WTC11 (cell line): ENCODE results near the gene TMC4. TPM values are rescaled to one million over a fixed set of nuclear protein-coding genes. Genes with fewer than 3 reads are reported as not detected.

Experiments used
- ATAC-seq: fragments of 200-7000 bp; cut with Tn5 transposase; 2 replicates; pipeline ENCODE4 v1.10.0; 2021; ENCODE audit warnings: mild to moderate bottlenecking, moderate library complexity
- CTCF ChIA-PET: fragments of 300-600 bp; sonication (Branson Sonifier 250); formaldehyde crosslinking; loops from one replicate; lab custom pipeline; 2021; ENCODE audit warnings: antibody characterized with exemption; lab: Charles Lee
- POLR2A ChIA-PET: fragments of 350-600 bp; sonication (Branson Sonifier 250); formaldehyde crosslinking; loops from one replicate; lab custom pipeline; 2021; ENCODE audit warnings: antibody characterized with exemption; lab: Charles Lee
- DNase-seq: peaks from one replicate; pipeline ENCODE4 v3.0.0; 2021; ENCODE audit warnings: low spot score
- H3K27ac Mint-ChIP-seq: 2 replicates; pipeline ENCODE4 v1.8.0; 2021; ENCODE audit warnings: mixed read lengths
- H3K27me3 Mint-ChIP-seq: 2 replicates; pipeline ENCODE4 v1.8.0; 2021; ENCODE audit warnings: low read depth, mild to moderate bottlenecking, moderate library complexity, mixed read lengths
- H3K36me3 Mint-ChIP-seq: 2 replicates; pipeline ENCODE4 v1.8.0; 2021; ENCODE audit warnings: mixed read lengths
- H3K4me1 Mint-ChIP-seq: 2 replicates; pipeline ENCODE4 v1.8.0; 2022; ENCODE audit warnings: mixed read lengths
- H3K4me3 Mint-ChIP-seq: 2 replicates; pipeline ENCODE4 v1.8.0; 2021; ENCODE audit warnings: mild to moderate bottlenecking, moderate library complexity, mixed read lengths
- H3K9me3 Mint-ChIP-seq: 2 replicates; pipeline ENCODE4 v1.8.0; 2021; ENCODE audit warnings: mixed read lengths
- EMX1 ChIP-seq: fragments of 250-450 bp; sonication (Bioruptor Pico); IDR thresholded peaks from 2 replicates; pipeline ENCODE4 v1.8.0; 2021; ENCODE audit warnings: mild to moderate bottlenecking
- GRHL2 ChIP-seq: fragments of 250-450 bp; sonication (Bioruptor Pico); IDR thresholded peaks from 2 replicates; pipeline ENCODE4 v1.8.0; 2022; ENCODE audit warnings: mild to moderate bottlenecking, moderate library complexity; ENCODE audit not compliant: insufficient replicate concordance, severe bottlenecking
- HMGA2 ChIP-seq: fragments of 250-450 bp; sonication (Bioruptor Pico); IDR thresholded peaks from 2 replicates; pipeline ENCODE4 v1.4.0; 2021; ENCODE audit warnings: mild to moderate bottlenecking, moderate library complexity
- KAT7 ChIP-seq: sonication (generic); formaldehyde crosslinking; IDR thresholded peaks from 2 replicates; pipeline ENCODE4 v1.8.1; 2023; ENCODE audit warnings: missing genetic modification reagents, mild to moderate bottlenecking, borderline replicate concordance
- MXD4 ChIP-seq: fragments of 250-450 bp; sonication (Bioruptor Pico); IDR thresholded peaks from 2 replicates; pipeline ENCODE4 v1.8.0; 2021; ENCODE audit warnings: mild to moderate bottlenecking, moderate library complexity, borderline replicate concordance
- NR3C1 ChIP-seq: sonication (generic); formaldehyde crosslinking; conservative IDR thresholded peaks from 2 replicates; pipeline ENCODE4 v1.8.1; 2023; ENCODE audit warnings: low read depth, mild to moderate bottlenecking, missing genetic modification reagents
- SMAD4 ChIP-seq: sonication (generic); formaldehyde crosslinking; IDR thresholded peaks from 2 replicates; pipeline ENCODE4 v1.8.0; 2022; ENCODE audit warnings: mild to moderate bottlenecking, missing genetic modification reagents
- TEAD1 ChIP-seq: sonication (generic); formaldehyde crosslinking; IDR thresholded peaks from 2 replicates; pipeline ENCODE4 v1.8.0; 2022; ENCODE audit warnings: mild to moderate bottlenecking, missing genetic modification reagents
- ZNF219 ChIP-seq: sonication (generic); formaldehyde crosslinking; IDR thresholded peaks from 2 replicates; pipeline ENCODE4 v1.8.0; 2023; ENCODE audit warnings: missing genetic modification reagents, mild to moderate bottlenecking, borderline replicate concordance
- total RNA-seq: library from RNA; stranded (reverse); gene quantifications from 3 replicates; pipeline ENCODE4 v1.2.3, GENCODE V29; 2021
- TF ChIP-seq, protein P1 (sequence below): fragments of 250-450 bp; sonication (Bioruptor Pico); IDR thresholded peaks from 2 replicates; pipeline ENCODE4 v1.9.0; 2021; ENCODE audit warnings: moderate library complexity, mild to moderate bottlenecking, inconsistent platforms, borderline replicate concordance
- TF ChIP-seq, protein P2 (sequence below): fragments of 250-450 bp; sonication (Bioruptor Pico); IDR thresholded peaks from 2 replicates; pipeline ENCODE4 v1.8.0; 2021; ENCODE audit warnings: mild to moderate bottlenecking
- TF ChIP-seq, protein P3 (sequence below): fragments of 200-600 bp; IDR thresholded peaks from 2 replicates; pipeline ENCODE4 v1.8.0; 2022; ENCODE audit warnings: antibody characterized with exemption
- TF ChIP-seq, protein P4 (sequence below): sonication (generic); formaldehyde crosslinking; IDR thresholded peaks from 2 replicates; pipeline ENCODE4 v1.8.1; 2023; ENCODE audit warnings: mild to moderate bottlenecking, missing genetic modification reagents, borderline replicate concordance
- TF ChIP-seq, protein P5 (sequence below): sonication (generic); formaldehyde crosslinking; IDR thresholded peaks from 2 replicates; pipeline ENCODE4 v1.8.0; 2023; ENCODE audit warnings: mild to moderate bottlenecking, missing genetic modification reagents
- TF ChIP-seq, protein P6 (sequence below): sonication (generic); formaldehyde crosslinking; IDR thresholded peaks from 2 replicates; pipeline ENCODE4 v1.8.0; 2022; ENCODE audit warnings: mild to moderate bottlenecking, missing genetic modification reagents
- TF ChIP-seq, protein P7 (sequence below): sonication (generic); formaldehyde crosslinking; IDR thresholded peaks from 2 replicates; pipeline ENCODE4 v1.8.0; 2022; ENCODE audit warnings: mild to moderate bottlenecking, missing genetic modification reagents
- TF ChIP-seq, protein P8 (sequence below): fragments of 250-450 bp; sonication (Bioruptor Pico); conservative IDR thresholded peaks from 2 replicates; pipeline ENCODE4 v1.9.0; 2021; ENCODE audit warnings: mild to moderate bottlenecking

Gene TMC4
- total RNA-seq, 1 experiment from 2014 or later: 9.3 TPM

DNA sequence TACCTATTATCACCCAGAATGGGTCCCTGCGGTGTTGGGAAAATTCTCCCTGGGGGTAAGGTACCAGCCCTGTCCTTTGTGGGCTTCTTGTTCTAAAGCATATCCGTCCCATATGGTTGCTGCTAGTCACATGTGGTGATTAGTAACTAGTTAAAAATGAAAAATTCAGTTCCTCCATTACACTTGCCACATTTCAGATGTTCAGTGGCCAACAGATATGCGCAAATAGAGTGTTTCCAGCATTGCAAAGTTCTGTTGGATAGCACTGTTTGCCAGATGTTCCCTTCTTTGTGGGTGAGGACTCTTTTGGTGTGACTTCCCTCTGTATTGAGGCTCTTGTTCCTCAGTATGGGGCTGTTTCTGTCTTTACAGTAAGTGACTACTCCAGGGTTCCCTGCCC lies 31.6 kb downstream of the TMC4 start:
- Mint-ChIP-seq H3K27ac (no peak overlapping the region), H3K9me3 (no peaks in the 10 kb centered on the region), H3K36me3 (peaks cover 44% of the 10 kb centered on the region), H3K4me3 (no peak overlapping the region), H3K4me1 (peaks cover 20% of the 10 kb centered on the region), H3K27me3 (no peaks in the 10 kb centered on the region; the same call in 1 of the 2 replicates)
- ChIA-PET CTCF (no interaction called here), POLR2A (interaction anchor here (0.6 kb wide), 1 partner anchor 47 kb away, joined by 3 read pairs; no protein-coding TSS in a partner anchor)
- TF ChIP-seq, protein P1, sequence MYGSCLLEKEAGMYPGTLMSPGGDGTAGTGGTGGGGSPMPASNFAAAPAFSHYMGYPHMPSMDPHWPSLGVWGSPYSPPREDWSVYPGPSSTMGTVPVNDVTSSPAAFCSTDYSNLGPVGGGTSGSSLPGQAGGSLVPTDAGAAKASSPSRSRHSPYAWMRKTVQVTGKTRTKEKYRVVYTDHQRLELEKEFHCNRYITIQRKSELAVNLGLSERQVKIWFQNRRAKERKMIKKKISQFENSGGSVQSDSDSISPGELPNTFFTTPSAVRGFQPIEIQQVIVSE: no peak
- TF ChIP-seq EMX1 (CRISPR knock-in tag) (no peak), NR3C1 (CRISPR knock-in tag) (no peak), ZNF219 (CRISPR knock-in tag) (no peak), TEAD1 (CRISPR knock-in tag) (no peak), MXD4 (CRISPR knock-in tag) (no peak)
- TF ChIP-seq, protein P2, sequence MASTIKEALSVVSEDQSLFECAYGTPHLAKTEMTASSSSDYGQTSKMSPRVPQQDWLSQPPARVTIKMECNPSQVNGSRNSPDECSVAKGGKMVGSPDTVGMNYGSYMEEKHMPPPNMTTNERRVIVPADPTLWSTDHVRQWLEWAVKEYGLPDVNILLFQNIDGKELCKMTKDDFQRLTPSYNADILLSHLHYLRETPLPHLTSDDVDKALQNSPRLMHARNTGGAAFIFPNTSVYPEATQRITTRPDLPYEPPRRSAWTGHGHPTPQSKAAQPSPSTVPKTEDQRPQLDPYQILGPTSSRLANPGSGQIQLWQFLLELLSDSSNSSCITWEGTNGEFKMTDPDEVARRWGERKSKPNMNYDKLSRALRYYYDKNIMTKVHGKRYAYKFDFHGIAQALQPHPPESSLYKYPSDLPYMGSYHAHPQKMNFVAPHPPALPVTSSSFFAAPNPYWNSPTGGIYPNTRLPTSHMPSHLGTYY (CRISPR knock-in tag): no peak
- no peak for ATAC-seq
- DNase-seq: no peak

DNA sequence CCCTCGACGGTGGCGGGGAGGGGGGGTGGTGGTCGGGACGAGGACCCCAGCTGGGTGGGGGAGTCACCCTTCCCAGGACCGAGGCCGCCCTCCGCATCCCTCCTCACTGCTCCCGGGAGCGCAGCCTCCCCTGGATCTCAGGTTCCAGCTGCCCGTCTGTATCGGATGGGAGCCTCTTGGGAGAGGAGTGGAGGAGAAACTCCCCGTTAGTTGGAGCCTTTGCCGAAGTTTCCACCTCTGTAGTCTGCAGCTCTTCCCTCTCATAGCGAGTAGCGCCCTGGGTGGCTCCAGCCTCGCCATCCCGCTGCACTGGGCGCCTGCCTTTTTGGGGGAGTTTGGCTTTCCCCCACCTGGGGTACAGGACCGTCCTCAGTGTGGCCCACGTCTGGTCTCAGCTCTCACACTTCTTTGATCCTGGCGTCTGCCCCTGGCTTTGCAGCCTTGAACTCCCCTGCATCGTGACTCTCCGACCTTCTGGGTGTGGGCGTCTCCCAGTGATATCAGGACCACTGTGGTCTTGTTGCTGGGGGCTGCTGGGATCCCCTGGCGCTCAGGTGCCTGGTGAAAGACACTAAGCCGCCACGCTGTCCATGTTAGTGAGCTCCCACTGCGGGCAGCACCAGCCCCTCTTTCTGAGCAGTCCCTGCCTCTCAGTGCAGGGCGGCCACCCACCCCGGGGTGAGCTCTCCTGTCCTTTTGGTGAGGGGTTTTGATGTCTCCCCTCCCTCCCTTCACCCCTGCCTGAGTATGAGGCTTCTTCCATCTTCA lies 34.3 kb downstream of the TMC4 start:
- CTCF ChIA-PET: interaction anchor here (1.3 kb wide), 1 partner anchor 51 kb away, joined by 4 read pairs; the partner anchor contains the start of gene MBOAT7
- DNase-seq: no peak
- H3K9me3 Mint-ChIP-seq: no peaks in the 10 kb centered on the region
- TF ChIP-seq, protein P3, sequence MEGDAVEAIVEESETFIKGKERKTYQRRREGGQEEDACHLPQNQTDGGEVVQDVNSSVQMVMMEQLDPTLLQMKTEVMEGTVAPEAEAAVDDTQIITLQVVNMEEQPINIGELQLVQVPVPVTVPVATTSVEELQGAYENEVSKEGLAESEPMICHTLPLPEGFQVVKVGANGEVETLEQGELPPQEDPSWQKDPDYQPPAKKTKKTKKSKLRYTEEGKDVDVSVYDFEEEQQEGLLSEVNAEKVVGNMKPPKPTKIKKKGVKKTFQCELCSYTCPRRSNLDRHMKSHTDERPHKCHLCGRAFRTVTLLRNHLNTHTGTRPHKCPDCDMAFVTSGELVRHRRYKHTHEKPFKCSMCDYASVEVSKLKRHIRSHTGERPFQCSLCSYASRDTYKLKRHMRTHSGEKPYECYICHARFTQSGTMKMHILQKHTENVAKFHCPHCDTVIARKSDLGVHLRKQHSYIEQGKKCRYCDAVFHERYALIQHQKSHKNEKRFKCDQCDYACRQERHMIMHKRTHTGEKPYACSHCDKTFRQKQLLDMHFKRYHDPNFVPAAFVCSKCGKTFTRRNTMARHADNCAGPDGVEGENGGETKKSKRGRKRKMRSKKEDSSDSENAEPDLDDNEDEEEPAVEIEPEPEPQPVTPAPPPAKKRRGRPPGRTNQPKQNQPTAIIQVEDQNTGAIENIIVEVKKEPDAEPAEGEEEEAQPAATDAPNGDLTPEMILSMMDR: no peak
- TF ChIP-seq GRHL2 (no peak), SMAD4 (no peak), HMGA2 (CRISPR knock-in tag) (no peak), KAT7 (CRISPR knock-in tag) (no peak)
- TF ChIP-seq, protein P4, sequence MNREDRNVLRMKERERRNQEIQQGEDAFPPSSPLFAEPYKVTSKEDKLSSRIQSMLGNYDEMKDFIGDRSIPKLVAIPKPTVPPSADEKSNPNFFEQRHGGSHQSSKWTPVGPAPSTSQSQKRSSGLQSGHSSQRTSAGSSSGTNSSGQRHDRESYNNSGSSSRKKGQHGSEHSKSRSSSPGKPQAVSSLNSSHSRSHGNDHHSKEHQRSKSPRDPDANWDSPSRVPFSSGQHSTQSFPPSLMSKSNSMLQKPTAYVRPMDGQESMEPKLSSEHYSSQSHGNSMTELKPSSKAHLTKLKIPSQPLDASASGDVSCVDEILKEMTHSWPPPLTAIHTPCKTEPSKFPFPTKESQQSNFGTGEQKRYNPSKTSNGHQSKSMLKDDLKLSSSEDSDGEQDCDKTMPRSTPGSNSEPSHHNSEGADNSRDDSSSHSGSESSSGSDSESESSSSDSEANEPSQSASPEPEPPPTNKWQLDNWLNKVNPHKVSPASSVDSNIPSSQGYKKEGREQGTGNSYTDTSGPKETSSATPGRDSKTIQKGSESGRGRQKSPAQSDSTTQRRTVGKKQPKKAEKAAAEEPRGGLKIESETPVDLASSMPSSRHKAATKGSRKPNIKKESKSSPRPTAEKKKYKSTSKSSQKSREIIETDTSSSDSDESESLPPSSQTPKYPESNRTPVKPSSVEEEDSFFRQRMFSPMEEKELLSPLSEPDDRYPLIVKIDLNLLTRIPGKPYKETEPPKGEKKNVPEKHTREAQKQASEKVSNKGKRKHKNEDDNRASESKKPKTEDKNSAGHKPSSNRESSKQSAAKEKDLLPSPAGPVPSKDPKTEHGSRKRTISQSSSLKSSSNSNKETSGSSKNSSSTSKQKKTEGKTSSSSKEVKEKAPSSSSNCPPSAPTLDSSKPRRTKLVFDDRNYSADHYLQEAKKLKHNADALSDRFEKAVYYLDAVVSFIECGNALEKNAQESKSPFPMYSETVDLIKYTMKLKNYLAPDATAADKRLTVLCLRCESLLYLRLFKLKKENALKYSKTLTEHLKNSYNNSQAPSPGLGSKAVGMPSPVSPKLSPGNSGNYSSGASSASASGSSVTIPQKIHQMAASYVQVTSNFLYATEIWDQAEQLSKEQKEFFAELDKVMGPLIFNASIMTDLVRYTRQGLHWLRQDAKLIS (CRISPR knock-in tag): no peak
- TF ChIP-seq, protein P5, sequence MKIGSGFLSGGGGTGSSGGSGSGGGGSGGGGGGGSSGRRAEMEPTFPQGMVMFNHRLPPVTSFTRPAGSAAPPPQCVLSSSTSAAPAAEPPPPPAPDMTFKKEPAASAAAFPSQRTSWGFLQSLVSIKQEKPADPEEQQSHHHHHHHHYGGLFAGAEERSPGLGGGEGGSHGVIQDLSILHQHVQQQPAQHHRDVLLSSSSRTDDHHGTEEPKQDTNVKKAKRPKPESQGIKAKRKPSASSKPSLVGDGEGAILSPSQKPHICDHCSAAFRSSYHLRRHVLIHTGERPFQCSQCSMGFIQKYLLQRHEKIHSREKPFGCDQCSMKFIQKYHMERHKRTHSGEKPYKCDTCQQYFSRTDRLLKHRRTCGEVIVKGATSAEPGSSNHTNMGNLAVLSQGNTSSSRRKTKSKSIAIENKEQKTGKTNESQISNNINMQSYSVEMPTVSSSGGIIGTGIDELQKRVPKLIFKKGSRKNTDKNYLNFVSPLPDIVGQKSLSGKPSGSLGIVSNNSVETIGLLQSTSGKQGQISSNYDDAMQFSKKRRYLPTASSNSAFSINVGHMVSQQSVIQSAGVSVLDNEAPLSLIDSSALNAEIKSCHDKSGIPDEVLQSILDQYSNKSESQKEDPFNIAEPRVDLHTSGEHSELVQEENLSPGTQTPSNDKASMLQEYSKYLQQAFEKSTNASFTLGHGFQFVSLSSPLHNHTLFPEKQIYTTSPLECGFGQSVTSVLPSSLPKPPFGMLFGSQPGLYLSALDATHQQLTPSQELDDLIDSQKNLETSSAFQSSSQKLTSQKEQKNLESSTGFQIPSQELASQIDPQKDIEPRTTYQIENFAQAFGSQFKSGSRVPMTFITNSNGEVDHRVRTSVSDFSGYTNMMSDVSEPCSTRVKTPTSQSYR: no peak
- TF ChIP-seq, protein P6, sequence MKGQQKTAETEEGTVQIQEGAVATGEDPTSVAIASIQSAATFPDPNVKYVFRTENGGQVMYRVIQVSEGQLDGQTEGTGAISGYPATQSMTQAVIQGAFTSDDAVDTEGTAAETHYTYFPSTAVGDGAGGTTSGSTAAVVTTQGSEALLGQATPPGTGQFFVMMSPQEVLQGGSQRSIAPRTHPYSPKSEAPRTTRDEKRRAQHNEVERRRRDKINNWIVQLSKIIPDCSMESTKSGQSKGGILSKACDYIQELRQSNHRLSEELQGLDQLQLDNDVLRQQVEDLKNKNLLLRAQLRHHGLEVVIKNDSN: no peak
- TF ChIP-seq, protein P2 (CRISPR knock-in tag): no peak
- TF ChIP-seq, protein P7, sequence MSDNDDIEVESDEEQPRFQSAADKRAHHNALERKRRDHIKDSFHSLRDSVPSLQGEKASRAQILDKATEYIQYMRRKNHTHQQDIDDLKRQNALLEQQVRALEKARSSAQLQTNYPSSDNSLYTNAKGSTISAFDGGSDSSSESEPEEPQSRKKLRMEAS (CRISPR knock-in tag): no peak
- TF ChIP-seq, protein P8, sequence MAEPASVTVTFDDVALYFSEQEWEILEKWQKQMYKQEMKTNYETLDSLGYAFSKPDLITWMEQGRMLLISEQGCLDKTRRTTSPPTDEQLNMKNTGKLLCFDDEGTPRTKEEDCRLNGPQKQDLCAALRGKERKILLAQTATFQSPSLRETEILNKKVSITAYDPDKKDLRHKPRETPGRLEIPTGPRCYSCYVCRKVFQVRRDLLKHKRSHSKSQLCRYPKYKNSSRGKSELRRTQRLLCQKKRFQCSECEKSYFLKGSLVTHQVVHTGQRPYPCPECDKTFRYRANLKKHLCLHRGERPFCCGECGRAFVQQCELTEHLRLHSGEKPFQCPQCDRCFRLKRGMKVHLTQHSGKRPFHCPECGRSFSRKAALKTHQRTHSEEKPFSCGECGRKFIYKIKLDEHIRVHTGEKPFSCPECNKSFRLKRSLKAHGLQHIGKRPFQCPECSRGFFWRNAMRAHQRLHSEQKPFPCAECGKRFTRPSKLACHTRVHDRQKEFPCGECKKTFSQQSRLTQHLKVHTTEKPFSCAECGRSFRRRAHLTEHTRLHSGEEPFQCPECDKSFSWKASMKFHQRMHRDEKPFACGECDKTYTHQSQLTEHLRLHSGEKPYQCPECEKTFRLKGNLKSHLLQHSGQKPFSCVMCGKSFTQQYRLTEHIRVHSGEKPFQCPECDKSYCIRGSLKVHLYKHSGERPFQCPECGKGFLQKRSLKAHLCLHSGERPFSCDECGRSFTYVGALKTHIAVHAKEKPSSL (CRISPR knock-in tag): no peak

More for the DNA sequence above, 34.3 kb downstream of the TMC4 start:
- Mint-ChIP-seq H3K36me3 (peaks cover 19% of the 10 kb centered on the region), H3K4me3 (peak overlapping the region; percentile 89), H3K27ac (peak overlapping the region; percentile 87), H3K4me1 (peaks cover 35% of the 10 kb centered on the region), H3K27me3 (no peaks in the 10 kb centered on the region)
- ATAC-seq: no peak
- POLR2A ChIA-PET: no interaction called here
